ENCODE results near the gene GORASP1.
A peak's percentile ranks its signal among the peaks of the same experiment; 100 is the strongest.

The GORASP1 gene

DNA sequence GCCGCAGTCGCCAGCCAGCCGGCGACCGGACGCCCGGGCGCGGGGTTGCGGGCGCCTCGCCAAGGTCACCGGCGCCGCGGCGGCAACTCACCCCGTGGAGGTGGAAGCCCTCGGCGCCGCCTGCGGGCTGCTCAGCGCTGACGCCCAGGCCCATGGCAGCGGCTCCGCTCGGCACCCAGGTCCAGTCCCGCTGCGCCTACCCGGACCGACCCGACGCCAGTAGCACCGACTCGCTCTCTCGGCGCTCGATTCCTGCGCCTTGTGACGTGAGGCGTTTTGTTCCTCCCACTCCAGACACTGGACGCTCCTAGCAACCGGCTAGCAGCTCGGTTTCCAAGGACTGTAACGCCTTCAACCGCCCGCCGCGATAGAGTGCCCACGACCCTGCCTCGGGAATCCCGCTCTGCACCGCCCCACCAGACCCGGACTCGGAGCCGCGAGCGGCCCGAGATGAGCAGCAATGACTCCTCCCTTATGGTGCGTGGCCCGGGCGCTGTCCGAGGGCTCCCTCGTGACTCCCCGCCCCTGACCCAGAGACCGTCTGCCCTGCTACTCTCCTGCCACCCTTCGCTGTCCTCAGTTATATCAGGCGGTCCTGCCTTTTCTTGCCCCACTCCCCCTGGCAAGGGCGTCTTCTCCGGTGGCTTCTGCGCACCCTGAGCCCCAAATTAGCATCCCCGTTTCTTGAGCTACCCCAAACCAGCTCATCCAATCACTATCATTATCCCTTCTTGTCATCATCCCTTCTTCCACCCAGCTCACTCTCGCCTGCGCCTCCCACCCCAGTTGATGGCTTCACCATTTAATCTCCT lies at the start of gene GORASP1, which contains the start of gene TTC21A:
TSS of gene GORASP1 (minus strand) at position 240 of the 812 bp plus-strand sequence. CDS start at position 154, 86 bp downstream.
TSS of gene TTC21A (plus strand) at position 293 of the 812 bp plus-strand sequence. CDS start at position 451, 158 bp downstream.
- DNase-seq, result peak; percentile 6

DNA sequence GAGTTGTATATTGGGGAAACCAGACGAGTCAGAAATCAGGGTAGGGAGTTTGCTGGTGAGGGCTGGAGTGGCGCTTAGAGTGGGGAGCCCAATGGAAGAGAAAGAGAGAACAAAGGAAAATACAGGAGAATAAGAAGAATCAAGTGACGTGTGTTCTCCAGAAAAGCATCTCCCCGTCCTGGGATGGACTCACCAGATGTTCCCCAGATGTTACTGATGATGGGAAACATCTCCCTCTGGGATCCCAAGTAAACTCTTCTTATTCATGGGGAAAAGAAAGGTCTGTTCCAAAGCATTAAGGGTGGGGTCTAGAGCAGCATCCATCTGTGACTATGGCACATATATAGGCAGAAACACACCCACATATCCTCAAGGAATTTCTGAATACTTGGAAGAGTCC lies 49.0 kb upstream of the GORASP1 start:
- no peak for DNase-seq

- DNase-seq, result no peak
Observed at GRCh38 chr3:39154280-39155021, 47.0 kb upstream of the GORASP1 start.

DNA sequence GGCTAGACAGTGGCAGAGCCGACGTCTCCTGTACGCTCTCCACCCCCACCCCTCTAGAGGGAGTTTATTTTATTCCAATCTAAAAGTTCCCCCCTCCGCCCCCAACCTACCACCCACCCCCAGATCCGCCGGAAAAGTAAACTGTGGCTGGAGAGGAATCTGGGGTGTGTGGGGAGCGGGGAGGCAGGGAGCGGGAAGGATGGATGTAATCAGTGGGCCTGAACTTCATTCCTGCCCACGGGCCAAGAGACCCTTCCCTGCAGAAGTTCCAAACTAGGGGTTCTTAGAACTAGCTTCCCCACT lies 46.5 kb upstream of the GORASP1 start:
- no peak for DNase-seq

DNA sequence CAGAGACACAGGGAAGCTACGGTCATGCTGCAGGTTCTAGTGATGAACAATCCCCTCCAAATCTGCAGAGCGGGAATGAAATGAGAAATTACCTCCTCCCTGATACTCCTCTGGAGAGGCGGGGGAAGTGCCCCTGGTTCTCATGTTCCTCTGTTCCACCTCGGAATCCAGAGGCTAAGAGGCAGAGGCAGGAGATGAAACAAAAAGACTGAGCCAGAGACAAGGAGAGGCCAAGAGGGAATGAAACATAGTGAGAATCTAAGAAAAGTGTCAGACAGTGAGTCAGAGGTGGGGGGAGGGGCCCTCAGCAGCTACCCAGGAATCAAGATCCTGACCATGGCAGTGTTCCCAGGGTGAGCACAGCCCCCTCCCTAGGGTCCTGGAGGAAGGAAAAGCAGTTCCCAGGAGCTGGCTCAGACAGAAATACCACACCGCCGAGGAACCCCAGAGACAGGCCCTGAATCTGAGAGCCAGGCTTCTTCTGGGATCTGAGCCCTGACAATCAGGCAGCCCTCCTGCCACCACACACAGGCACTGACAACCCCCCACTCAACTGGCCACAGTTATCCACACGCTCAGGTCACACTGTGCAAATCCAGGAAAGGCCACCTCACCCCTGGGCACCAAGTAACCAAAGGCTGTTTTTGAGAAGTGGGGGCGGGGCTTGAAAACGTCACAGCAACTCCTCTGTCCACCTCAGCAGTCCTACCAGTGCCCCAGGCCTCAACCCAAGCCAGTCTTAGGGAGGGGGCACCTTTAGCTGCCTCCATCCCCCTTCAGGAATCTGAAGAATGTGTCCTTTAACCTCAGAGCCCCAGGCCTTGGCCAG lies 43.6 kb upstream of the GORASP1 start:
- no peak for DNase-seq

GRCh38 chr3:39150148-39150802 lies 42.8 kb upstream of the GORASP1 start:
- no peak for DNase-seq

- DNase-seq, result no peak
Observed at GRCh38 chr3:39149498-39150147, 42.2 kb upstream of the GORASP1 start.

DNA sequence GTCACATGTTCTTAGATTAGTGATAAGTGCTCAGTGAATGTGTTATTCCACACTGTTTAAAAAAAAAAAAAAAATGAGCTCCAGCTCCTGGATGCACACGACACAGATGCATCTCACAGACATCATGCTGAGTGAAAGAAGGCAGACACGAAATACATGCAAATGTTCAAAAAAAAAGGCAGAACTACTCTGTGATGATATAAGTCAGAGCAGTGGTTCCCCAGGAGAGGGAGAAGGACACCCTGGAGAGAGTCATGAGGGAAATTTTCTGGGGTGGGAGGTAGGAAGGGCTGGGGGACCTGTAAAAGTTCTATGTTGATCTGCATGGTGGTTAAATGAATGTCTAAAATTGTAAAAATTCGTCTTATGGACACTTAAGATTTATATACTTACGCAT lies 41.6 kb upstream of the GORASP1 start:
- DNase-seq, result no peak

DNA sequence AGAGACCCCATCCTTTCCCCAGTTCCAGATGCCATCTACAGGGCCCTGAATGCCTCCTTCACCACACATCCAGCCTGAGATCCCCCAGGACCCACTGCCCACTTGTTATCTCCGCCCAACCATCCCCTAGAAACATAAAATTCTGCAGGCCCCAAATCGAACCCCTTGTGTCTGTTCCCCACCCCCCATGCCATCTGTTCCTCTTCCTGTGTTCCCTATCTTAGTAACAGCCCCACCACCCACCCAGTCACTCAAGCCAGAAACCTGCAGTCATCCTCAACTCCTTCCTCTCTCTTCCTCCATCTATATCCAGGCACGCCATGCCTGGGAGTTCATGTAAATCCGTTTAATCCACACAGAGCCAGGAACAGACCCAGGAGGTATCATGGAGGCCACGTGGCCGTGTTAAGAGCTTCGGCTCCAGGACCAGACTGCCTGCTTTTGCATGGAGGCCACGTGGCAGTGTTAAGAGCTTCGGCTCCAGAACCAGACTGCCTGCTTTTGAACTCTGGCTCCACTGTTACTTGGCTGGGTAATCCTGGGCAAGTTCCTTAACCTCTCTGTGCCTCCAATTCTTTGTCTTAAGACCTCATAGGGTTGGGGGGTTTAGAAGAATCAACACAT lies 41.1 kb upstream of the GORASP1 start:
- DNase-seq, result no peak

- DNase-seq, result no peak
Observed at GRCh38 chr3:39147711-39148434, 40.4 kb upstream of the GORASP1 start.

- no peak for DNase-seq
Observed at GRCh38 chr3:39146611-39147591, 39.5 kb upstream of the GORASP1 start.

DNA sequence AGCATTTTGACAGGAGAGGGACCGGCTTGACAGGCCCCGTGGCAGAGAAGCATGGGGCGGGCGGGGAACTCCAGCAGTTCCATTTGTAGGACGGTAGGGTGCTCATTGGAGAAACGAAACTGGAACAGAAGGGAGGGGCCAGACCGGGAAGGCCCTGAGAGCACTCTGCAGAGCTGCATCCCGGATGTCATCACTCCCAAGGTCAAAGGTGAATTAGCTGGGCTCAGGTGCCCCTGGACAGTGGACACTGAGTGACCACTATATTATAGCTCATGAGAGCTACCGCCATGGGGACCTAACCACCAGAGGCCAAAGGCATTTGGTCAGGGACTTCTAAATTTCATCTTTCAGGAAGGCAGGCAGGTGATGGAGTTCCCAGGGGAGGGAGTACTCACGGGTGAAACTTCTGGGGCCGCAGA lies 38.7 kb upstream of the GORASP1 start:
- no peak for DNase-seq

DNA sequence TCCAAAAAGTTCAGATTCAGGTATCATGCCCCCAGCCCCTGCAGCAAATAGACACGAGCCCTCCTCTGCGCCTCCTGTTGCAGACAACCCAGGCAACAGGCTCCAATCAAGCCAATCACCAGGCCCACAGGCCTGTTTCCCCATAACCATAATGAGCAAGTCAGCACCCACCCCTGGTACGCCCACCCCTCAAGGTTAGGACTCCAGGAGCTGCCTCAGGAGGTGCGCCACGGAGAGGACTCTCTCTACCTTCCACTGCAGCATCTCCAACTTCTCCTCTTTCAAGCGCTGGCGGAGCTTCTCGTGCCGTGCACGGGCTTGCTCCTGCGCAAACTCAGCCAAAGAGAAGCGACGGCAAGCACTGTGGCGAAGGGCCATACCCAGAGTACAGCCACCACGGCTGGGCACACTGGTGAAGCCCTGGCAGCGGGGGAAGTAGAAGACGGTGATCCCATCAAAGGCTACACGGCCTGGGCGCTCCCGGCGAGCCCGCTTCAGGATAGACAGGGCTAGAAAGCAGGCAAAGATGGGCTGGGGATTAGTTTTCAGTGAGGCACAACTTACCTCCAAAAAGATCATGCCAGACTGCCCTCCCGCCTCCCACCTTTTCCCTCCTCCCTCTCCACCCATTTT lies 37.4 kb upstream of the GORASP1 start:
- DNase-seq, result no peak

- DNase-seq, result no peak
Observed at GRCh38 chr3:39144095-39144747, 36.8 kb upstream of the GORASP1 start.

DNA sequence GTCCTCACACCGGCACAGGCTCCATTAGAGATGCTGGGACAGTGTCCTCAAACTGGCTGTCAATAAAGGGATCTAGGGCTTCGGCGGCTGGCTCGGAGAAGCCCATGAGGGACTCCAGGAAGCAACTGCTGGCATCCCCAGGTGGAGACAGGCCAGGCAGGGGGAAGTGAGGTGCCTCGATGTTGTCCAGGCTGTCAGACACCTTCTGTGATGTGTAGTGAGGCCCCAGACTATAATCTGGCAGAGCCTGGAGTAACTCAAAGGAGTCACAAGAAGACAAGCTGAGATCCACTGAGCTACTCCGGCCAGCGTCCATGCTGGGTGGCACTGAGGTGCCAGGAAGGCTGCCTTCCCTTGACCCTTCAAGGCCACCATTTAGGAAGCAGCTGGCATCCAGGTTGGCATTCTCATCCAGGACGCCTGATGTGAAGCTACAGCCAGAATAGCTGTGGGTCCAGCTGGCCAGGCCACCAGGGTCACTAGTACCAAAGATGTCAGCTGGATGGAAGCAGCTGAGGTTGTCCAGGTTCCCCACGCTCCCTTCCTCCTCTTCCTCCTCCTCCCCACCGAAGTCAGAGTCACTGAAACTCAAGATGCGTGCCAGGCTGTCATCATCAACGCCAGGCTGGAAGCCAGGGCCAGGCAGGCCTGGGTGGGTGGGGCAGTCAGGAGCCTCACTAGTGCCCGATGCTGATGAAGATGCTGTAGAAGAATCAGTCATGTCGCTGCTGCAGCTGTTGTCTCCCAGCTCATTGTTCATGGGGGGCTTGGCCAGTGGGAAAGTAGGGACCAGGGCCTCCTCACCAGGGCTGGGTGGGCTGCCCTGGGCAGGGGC lies 35.8 kb upstream of the GORASP1 start:
- DNase-seq, result no peak

DNA sequence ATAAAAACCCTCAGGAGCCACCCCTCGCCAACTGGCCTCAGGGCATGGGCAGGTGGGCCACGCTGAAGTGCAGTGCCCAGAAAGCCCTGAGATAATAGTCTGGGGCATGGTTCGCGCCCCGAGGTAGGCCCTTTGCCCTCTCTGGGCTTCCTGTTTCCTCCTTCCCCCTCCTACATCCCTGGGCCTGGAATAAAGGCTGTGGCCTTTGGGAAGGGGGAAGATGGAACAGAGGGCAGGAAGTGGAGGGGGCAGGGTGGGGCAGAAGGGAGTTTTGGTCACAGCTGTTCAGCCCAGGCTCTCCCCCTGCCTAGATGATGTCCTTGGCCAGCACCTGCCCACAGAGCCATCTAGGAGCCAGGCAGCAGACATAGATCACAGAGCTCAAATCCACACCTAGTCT lies 34.6 kb upstream of the GORASP1 start:
- no peak for DNase-seq

DNA sequence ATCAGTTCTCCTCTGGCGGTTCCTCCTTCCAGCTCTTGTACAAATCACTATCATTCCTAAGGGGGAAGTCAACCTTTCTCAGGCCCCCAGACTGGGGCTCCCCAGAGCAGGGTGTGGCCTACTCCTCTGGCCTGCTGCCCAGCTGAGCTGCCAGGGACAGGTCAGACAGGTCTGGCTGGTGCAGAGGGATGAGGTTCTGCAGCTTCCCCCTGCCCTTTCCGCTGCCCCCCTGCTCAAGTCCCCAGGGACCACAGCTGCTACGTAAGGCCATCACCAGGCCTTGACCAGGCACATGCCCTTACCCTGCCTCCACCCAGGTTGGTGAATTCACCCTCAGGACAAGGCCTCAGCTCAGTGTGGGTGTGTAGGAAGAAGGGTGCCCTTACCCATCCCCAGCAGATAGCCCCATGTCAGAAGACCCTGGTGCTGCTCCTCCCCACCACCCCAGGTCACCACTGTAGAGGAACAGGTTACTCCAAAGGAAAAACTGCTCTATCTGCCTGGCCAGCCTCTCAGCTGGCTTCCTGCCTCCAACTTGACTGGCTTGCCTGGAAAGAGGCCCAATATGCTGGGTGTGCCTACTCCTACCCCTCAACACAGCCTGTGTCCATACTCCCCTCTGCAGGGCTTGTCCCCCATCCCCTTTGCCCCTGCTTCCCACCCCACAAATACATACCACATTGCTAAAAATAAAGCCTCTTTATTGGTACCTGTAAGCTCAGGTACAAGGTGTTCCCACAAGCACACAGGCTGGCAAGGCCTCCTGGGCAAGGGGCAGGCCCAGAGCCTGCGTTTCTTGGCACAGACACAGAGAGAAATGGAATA lies 34.0 kb upstream of the GORASP1 start:
- no peak for DNase-seq

Measured in NCI-H1436 treated with DMSO at 0.1 percent for 48 hours (cell line).